IMR-90 (cell line): Measurements from ENCODE around the gene LHPP. TPM values are rescaled to one million over a fixed set of nuclear protein-coding genes. Genes with fewer than 3 reads are reported as not detected.

Experiments used
- ATAC-seq: fragments of 200-7000 bp; cut with Tn5 transposase; 2 replicates; pipeline ENCODE4 v1.9.1; 2020; ENCODE audit warnings: low read depth, mild to moderate bottlenecking, moderate library complexity
- BruUV-seq: library from RNA; stranded (reverse); fragments of 400-500 nt; replicated peaks from 2 replicates; lab custom pipeline; 2021; lab: Mats Ljungman, UMichigan
- CTCF ChIA-PET: fragments of 300-600 bp; formaldehyde crosslinking; extraction: SDS; loops from one replicate; lab custom pipeline; 2021; ENCODE audit warnings: antibody characterized with exemption; lab: Yijun Ruan, JAX
- POLR2A ChIA-PET: fragments of 300-600 bp; sonication (Branson Sonifier 250); formaldehyde crosslinking; loops from one replicate; lab custom pipeline; 2022; ENCODE audit warnings: antibody characterized with exemption; ENCODE audit not compliant: unreplicated experiment; lab: Charles Lee
- DNase-seq: peaks from one replicate; pipeline ENCODE4 v3.0.0; 2013
- H2AFZ ChIP-seq: replicated peaks from 2 replicates; pipeline ENCODE3; 2013; ENCODE audit warnings: low read length, mild to moderate bottlenecking; ENCODE audit not compliant: poor library complexity
- H2AK5ac ChIP-seq: 2 replicates; pipeline ENCODE4 v1.6.1; 2013; ENCODE audit warnings: low read depth, low read length, inconsistent platforms
- H2AK9ac ChIP-seq: replicated peaks from 2 replicates; pipeline ENCODE3; 2013; ENCODE audit warnings: mild to moderate bottlenecking, low read depth, low read length, moderate library complexity; ENCODE audit not compliant: poor library complexity
- H2BK120ac ChIP-seq: 2 replicates; pipeline ENCODE4 v1.6.1; 2013; ENCODE audit warnings: low read depth, low read length, inconsistent platforms
- H2BK15ac ChIP-seq: 3 replicates; pipeline ENCODE4 v1.6.1; 2013; ENCODE audit warnings: low read depth, low read length, inconsistent platforms
- H2BK20ac ChIP-seq: 2 replicates; pipeline ENCODE4 v1.6.1; 2013; ENCODE audit warnings: low read depth, mild to moderate bottlenecking, inconsistent platforms, low read length, moderate library complexity
- H2BK5ac ChIP-seq: 2 replicates; pipeline ENCODE4 v1.6.1; 2013; ENCODE audit warnings: mild to moderate bottlenecking, low read depth, low read length, inconsistent platforms; ENCODE audit not compliant: poor library complexity, severe bottlenecking
- H3K14ac ChIP-seq: replicated peaks from 2 replicates; pipeline ENCODE4 v1.6.1; 2013; ENCODE audit warnings: low read depth, low read length, inconsistent platforms
- H3K18ac ChIP-seq: 2 replicates; pipeline ENCODE4 v1.6.1; 2013; ENCODE audit warnings: low read depth, low read length, control low read depth
- H3K23ac ChIP-seq: 2 replicates; pipeline ENCODE4 v1.6.1; 2013; ENCODE audit warnings: low read depth, low read length, inconsistent platforms
- H3K27ac ChIP-seq: 2 replicates; pipeline ENCODE4 v1.5.1; 2013; ENCODE audit warnings: mild to moderate bottlenecking, control low read depth, low read length; ENCODE audit not compliant: insufficient read depth
- H3K27me3 ChIP-seq: 2 replicates; pipeline ENCODE4 v1.6.1; 2013; ENCODE audit warnings: low read length; ENCODE audit not compliant: control insufficient read depth, insufficient read depth
- H3K36me3 ChIP-seq: 2 replicates; pipeline ENCODE4 v1.6.1; 2013; ENCODE audit warnings: low read length, mixed read lengths; ENCODE audit not compliant: control insufficient read depth, insufficient read depth
- H3K4ac ChIP-seq: 2 replicates; pipeline ENCODE4 v1.6.1; 2013; ENCODE audit warnings: low read depth, low read length, inconsistent platforms
- H3K4me1 ChIP-seq: 2 replicates; pipeline ENCODE4 v1.6.1; 2013; ENCODE audit warnings: low read length, mixed read lengths; ENCODE audit not compliant: control insufficient read depth, insufficient read depth
- H3K4me2 ChIP-seq: 2 replicates; pipeline ENCODE4 v1.6.1; 2013; ENCODE audit warnings: low read depth, mild to moderate bottlenecking, control low read depth, low read length, moderate library complexity
- H3K4me3 ChIP-seq: 2 replicates; pipeline ENCODE4 v1.5.1; 2013; ENCODE audit warnings: low read depth, mild to moderate bottlenecking, control low read depth, low read length, moderate library complexity; ENCODE audit not compliant: insufficient read depth
- H3K56ac ChIP-seq: 2 replicates; pipeline ENCODE4 v1.6.1; 2013; ENCODE audit warnings: low read length, inconsistent platforms; ENCODE audit not compliant: insufficient read depth; ENCODE audit errors: extremely low read depth
- H3K79me1 ChIP-seq, 2 experiments: 2 replicates each; pipeline ENCODE4 v1.6.1; 2013; ENCODE audit warnings: low read length in 2 of 2, inconsistent platforms in 1 of 2, low read depth in 1 of 2
- H3K9ac ChIP-seq: 2 replicates; pipeline ENCODE4 v1.6.1; 2013; ENCODE audit warnings: low read depth, low read length, control low read depth
- H3K9me1 ChIP-seq: 2 replicates; pipeline ENCODE4 v1.6.1; 2013; ENCODE audit warnings: low read length, inconsistent platforms; ENCODE audit not compliant: insufficient read depth
- H3K9me3 ChIP-seq: 2 replicates; pipeline ENCODE4 v1.6.1; 2013; ENCODE audit warnings: low read length; ENCODE audit not compliant: control insufficient read depth, insufficient read depth
- H4K20me1 ChIP-seq: 2 replicates; pipeline ENCODE4 v1.6.1; 2013; ENCODE audit warnings: low read length, inconsistent platforms; ENCODE audit not compliant: insufficient read depth
- H4K5ac ChIP-seq: 2 replicates; pipeline ENCODE4 v1.6.1; 2013; ENCODE audit warnings: mild to moderate bottlenecking, low read depth, low read length, control low read depth
- H4K8ac ChIP-seq, 2 experiments: 2 replicates each; pipeline ENCODE4 v1.6.1; 2013; ENCODE audit warnings: low read depth in 2 of 2, low read length in 2 of 2, control low read depth in 1 of 2, inconsistent platforms in 1 of 2
- H4K91ac ChIP-seq: 2 replicates; pipeline ENCODE4 v1.6.1; 2013; ENCODE audit warnings: low read depth, low read length, inconsistent platforms; ENCODE audit not compliant: insufficient read depth
- CEBPB ChIP-seq: IDR thresholded peaks from 2 replicates; pipeline ENCODE4 v1.6.1; 2012; ENCODE audit warnings: low read depth, low read length, improper control_type of control experiment
- CHD1 ChIP-seq: IDR thresholded peaks from 2 replicates; pipeline ENCODE4 v1.6.1; 2012; ENCODE audit warnings: low read depth, low read length, improper control_type of control experiment
- MXI1 ChIP-seq: IDR thresholded peaks from 2 replicates; pipeline ENCODE4 v1.6.1; 2012; ENCODE audit warnings: low read depth, mild to moderate bottlenecking, low read length, moderate library complexity, borderline replicate concordance
- WGBS, 2 experiments: methylation state at CpG; one replicate each; pipeline versions ENCODE4 v1.1.5 to v1.1.7; 2013; ENCODE audit warnings: missing lambda C conversion rate in 2 of 2; ENCODE audit not compliant: insufficient read length in 1 of 2; ENCODE audit errors: extremely low coverage in 2 of 2; 5-methylcytosine and 5-hydroxymethylcytosine counted together
- dilution Hi-C: fragments of 300-500 bp; cut with HindIII; formaldehyde crosslinking; loops from one replicate; pipeline ENCODE4 v1.14.3; 2018; ENCODE audit warnings: low sequenced_read_pairs; ENCODE audit not compliant: unreplicated experiment
- in situ Hi-C: fragments of 300-500 bp; cut with MboI; formaldehyde crosslinking; loops from 3 replicates; pipeline ENCODE4 v1.14.3; 2019; ENCODE audit warnings: low sequenced_read_pairs, inconsistent platforms, mixed read lengths
- intact Hi-C: fragments of 100-400 bp; cut with micrococcal nuclease; formaldehyde crosslinking; loops from 2 replicates; pipeline ENCODE4 v1.10.0; 2022
- polyA plus RNA-seq, 3 experiments: library from polyadenylated mRNA; depleted of rRNA; stranded (reverse); fragments of >200 nt; gene quantifications; 2 replicates each; pipeline ENCODE4 v1.2.3, GENCODE V29; 2012; ENCODE audit warnings: low replicate concordance in 1 of 3
- total RNA-seq: library from RNA; depleted of rRNA; stranded (reverse); fragments of >200 nt; gene quantifications from 2 replicates; pipeline ENCODE4 v1.2.3, GENCODE V29; 2012
- TF ChIP-seq, protein P1 (sequence below): conservative IDR thresholded peaks from 2 replicates; pipeline ENCODE4 v1.5.1; 2012; ENCODE audit warnings: mild to moderate bottlenecking, low read depth, low read length, improper control_type of control experiment

Gene LHPP
- total and polyA plus RNA-seq, 2 of the 4 experiments (the other 2 are of a cell fraction): 2.7 to 8.3 TPM

- no TSS peak for BruUV-seq
- TF ChIP-seq MXI1 (no peak), CHD1 (no peak), CEBPB (no peak)
- TF ChIP-seq, protein P1, sequence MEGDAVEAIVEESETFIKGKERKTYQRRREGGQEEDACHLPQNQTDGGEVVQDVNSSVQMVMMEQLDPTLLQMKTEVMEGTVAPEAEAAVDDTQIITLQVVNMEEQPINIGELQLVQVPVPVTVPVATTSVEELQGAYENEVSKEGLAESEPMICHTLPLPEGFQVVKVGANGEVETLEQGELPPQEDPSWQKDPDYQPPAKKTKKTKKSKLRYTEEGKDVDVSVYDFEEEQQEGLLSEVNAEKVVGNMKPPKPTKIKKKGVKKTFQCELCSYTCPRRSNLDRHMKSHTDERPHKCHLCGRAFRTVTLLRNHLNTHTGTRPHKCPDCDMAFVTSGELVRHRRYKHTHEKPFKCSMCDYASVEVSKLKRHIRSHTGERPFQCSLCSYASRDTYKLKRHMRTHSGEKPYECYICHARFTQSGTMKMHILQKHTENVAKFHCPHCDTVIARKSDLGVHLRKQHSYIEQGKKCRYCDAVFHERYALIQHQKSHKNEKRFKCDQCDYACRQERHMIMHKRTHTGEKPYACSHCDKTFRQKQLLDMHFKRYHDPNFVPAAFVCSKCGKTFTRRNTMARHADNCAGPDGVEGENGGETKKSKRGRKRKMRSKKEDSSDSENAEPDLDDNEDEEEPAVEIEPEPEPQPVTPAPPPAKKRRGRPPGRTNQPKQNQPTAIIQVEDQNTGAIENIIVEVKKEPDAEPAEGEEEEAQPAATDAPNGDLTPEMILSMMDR: 0 out of 2 replicates have a peak, but pooled peaks have one; percentile 20
- Histone ChIP-seq H3K56ac (no peak overlapping the region), H2AFZ (no peak overlapping the region), H4K8ac (no peak overlapping the region), H3K18ac (no peak overlapping the region), H2AK9ac (peak overlapping the region; percentile 13), H2BK120ac (no peak overlapping the region), H3K14ac (no peak overlapping the region), H3K9me1 (no peaks in the 10 kb centered on the region), H3K36me3 (no peaks in the 10 kb centered on the region), H3K4me1 (no peaks in the 10 kb centered on the region), H3K27me3 (no peaks in the 10 kb centered on the region; the same call in 1 of the 2 replicates), H2AK5ac (no peak overlapping the region), H3K9me3 (no peaks in the 10 kb centered on the region), H3K4ac (no peak overlapping the region), H3K4me2 (no peak overlapping the region), H3K4me3 (no peak overlapping the region), H3K27ac (no peak overlapping the region), H2BK5ac (no peak overlapping the region), H4K20me1 (no peaks in the 10 kb centered on the region), H2BK15ac (no peak overlapping the region), H4K5ac (no peak overlapping the region), H4K91ac (no peak overlapping the region), H2BK20ac (no peak overlapping the region), H3K79me1 (no peaks in the 10 kb centered on the region), H3K9ac (no peak overlapping the region), H3K23ac (no peak overlapping the region)
- no peak for DNase-seq
- in situ Hi-C loops: loop anchor here (25.0 kb wide), 1 partner anchor 453 kb away; no protein-coding TSS in a partner anchor
- intact Hi-C loops: loop anchor here (5.0 to 10.0 kb wide), 2 partner anchors 258 to 450 kb away; partner anchors contain the start of gene EEF1AKMT2
- 73% methylated on average over 10 of the region's 30 CpGs; no CpG with 5 or more reads in 1 of the 2 experiments for WGBS, 2 experiments
- no peak for ATAC-seq
- POLR2A ChIA-PET: no interaction called here
- dilution Hi-C loops: no loop called here
- CTCF ChIA-PET: interaction anchor here (2.0 kb wide), 1 partner anchor 207 kb away, joined by 8 read pairs; no protein-coding TSS in a partner anchor
Observed at GRCh38 chr10:124534231-124534798, 72.7 kb downstream of the LHPP start.
